Testis (tissue), 2 donors: ENCODE measurements around the gene TBCD.

Experiments
- CTCF ChIP-seq, 3 experiments: fragments of 450-650 bp in 2 of 3; fragments of 200-600 bp in 1 of 3; sonication (generic) in 1 of 3; IDR thresholded peaks; one replicate each; pipeline ENCODE4 v1.5.1; 2016 to 2019; ENCODE audit warnings: antibody characterized with exemption in 3 of 3, mild to moderate bottlenecking in 2 of 3, moderate library complexity in 1 of 3
- POLR2A ChIP-seq: fragments of 450-650 bp; IDR thresholded peaks from one replicate; pipeline ENCODE4 v1.6.1; 2017; ENCODE audit warnings: antibody characterized with exemption, mild to moderate bottlenecking, moderate library complexity

DNA sequence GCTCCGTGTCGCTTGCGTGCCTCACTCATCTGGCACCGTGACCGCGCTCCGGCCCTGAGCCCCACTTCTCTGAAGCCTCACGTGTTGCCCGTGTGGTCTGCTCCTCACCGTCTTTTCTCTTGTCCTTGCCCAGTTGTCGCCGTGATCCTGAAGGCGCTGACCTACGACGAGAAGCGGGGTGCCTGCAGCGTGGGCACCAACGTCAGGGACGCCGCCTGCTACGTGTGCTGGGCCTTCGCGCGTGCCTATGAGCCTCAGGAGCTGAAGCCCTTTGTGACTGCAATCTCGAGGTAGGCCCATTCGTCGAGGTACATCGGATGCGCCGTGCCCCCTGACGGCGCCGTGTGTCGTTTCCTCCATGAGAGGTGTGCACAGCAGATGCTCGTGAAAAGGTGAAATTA lies 118.2 kb downstream of the TBCD start:
- no peak for TF ChIP-seq CTCF (IDR thresholded peaks at IDR 0.05)
- no peak for TF ChIP-seq POLR2A
